ENCODE data around the gene LHPP.

LHPP gene

DNA sequence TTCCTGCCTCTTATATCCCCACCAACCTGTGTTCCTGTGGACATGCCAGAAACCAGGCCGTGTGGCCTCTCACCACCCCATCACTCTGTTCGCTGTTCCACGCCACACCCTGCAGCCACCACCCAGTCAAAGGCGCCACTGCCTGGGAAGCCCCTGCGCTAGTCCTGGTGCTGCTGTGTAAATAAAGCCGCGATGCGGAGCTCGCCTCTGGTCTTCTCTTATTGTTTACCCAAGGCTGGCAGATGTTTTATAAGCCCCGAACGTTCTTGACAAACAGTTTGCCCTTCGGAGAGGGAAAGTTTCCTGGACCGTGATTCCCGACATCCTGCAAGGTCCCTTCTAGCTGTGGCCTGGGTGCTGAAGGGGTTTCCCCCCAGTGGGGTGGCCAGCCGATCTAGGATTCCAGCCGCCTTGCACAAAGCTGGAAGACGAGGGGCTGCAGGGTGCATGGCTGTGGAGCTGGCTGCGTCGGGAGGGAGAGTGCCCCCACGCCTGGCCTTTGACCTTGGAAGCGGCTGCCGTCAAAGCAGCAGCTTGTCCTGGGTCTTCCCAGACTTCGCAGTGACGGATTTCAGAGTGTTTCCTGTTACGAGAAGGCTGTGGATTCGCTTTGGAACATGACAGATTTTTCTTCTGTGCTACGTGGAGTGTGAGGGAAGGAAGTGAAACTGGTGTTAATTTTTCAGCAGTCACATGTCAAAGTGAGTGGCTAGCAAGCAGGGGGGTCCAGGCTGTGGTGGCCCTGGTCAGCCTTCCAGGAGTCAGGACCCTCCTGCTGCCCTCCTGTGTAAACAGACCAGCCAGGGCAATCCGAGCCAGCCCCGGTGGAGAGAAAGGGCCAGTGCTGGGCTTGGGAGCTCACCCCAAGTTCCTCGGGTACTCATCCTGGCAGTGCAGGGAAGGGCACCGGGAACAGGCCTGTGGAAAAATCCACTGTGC lies 61.6 kb downstream of the LHPP start:
- peak in 1 of 2 experiments; percentile 6 for DNase-seq

DNA sequence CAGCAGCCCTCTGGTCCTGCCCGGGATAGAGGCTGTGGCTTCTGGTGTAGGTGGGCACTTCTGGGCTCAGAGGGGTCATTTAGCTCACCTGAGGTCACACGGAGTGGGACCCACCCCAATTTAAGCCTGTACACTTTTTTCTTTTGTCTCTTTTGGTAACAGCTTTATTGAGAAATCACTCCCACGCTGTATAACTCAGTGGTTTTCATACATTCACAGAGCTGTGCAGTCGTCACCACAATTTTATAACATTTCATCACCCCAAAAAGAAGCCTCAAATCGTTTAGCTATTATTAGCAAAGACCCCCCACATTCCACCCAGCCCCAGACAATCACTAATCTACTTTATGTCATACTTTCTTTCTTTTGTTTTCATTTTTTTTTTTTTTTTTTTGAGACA lies 62.3 kb downstream of the LHPP start:
- DNase-seq, result no peak

DNA sequence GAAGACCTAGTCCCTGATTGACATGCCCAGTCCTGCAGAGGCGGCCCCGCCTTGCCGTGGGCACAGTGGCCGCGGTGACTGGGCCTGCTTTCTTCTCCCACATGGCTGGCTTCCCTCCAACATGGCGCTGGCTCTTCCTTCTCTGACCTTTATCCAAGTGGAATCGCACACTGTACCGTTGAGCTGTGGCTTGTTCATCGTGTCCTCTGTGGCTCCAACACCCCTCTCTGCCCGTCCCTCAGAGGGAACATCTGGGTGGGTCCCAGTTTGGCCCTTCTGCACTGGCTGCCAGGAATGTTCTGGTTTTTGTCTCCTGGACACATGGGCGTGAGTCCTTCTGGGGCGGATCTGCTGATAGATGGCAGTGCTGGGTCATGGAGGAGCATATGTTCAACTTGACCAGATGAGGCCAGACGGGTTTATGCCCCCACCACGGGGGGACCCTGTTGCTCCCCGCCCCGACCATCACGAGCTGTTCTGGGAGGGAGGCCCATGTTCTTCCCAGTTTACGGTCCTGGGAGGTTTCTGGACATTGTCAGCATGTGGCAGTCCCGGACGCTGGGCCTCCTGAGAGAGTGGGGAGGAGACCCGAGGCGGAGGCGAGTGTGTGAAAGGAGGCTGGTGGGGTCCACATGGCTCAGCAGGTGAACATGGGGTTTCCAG lies 63.5 kb downstream of the LHPP start:
- no peak for DNase-seq

DNA sequence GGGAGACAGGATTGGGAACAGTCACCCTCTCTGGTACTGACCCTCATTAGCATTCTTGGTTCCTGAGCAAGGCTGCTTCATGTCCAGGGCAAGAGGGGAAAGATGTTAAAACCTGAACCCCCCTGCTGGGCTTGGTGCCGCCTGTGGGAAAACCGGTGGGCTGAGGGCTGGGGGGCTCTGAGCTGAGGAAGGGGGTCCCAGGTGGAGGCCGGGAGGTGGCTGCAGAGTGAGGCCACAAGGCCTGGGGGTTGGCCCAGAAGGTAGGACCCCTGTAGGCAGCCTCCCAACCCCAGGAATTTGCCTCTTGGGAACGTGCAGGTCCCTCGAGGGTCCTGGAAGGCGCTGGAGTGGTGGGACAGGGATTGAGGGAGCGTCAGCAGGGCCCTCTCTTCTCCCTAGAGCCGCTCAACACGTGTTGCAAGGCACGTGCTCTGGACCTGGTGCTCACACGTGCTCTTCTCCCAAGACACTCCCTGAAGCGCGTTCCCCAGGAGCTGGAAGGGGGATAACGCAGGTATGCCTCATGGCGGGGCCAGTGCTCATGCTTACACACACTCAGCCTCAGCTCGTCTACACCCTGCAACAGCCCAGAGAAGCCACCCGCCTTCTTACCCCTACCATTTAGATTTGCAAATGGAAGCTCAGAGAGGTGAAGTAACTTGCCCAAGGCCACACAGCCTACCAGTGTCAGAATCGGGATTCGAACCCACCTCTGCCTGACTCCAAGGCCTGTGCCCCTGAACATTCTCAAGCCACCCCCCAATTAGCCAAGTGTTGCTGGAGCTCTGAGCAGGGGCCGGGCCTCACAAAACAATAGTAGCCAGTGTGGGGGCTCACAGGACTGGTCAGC lies 64.4 kb downstream of the LHPP start:
- DNase-seq, result no peak

DNA sequence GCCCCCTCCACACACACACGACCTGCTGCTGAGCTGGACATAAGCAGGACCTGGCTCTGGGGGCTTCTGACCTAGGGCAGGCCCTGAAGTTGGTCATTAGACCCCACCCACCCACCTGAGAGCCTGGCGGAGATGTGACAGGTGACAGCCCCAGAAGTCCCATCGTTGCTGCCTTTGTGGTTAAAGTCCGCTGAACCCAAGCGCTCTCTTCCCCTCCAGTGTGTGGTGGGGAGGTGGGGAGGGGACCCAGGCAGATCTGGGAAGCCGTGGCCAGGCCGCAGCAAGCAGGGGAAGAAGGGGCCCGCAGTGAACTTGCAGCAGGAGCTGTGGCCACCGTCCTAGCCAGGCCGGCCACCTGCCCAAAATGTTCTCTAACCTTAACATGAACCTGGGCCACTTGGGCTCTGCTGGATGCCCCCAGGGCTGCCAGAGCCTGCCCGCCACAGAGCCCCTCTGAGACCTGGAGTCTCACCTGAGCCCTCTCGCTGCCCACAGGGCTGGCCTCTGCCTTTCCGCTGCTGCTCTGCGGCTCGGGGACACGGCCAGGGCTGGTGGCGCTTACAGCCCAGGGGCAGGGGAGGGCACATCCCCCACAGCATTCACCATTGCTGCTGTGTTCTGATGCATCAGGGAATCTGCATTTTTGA lies 65.1 kb downstream of the LHPP start:
- no peak for DNase-seq

DNA sequence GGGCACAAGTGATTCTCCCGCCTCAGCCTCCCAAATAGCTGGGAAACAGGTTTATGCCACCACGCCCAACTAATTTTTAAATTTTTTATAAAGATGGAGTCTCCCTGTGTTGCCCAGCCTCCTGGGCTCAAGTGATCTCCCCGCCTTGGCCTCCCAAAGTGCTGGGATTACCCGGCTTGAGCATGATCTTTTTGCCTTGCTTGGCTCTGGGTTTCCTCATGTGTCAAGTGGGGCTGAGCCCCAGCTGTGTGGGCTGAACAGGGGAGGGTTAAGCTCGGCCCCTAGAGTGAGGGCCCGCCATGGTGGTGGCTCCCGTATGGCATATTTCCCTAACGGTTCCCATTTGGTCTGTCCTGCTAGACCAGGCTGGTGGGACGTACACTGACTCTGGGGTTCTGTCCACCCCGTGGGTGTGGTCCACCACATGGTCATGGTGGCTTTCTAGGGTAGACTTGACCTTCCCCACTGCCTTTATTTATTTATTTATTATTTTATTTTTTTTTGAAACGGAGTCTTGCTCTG lies 66.3 kb downstream of the LHPP start:
- DNase-seq, result no peak

DNA sequence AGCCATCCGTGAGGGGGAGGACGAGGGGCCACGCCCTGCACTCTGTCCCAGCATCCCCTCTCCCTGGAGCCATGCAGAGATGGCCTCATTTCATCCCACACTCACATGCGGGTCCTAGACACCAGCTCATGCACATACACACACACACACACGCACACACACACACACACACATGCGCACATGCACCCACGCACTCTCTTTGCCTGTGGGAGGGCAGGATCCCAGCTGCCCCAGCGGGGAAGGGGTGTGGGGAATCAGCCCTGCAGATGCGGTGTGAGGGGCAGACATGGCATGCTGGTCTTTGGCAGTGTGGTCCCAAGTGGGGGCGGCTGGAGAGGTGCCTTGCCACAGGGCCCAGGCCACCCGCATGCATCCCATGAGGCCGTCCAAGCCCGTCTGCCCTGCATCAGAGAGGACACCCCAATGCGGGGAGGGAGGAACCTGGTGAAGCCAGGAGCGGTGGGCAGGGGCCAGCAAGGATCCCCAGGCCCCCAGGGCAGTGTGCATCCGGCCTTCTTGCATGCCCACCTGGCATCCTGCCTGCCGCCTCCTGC lies 68.1 kb downstream of the LHPP start:
- no peak for DNase-seq

DNA sequence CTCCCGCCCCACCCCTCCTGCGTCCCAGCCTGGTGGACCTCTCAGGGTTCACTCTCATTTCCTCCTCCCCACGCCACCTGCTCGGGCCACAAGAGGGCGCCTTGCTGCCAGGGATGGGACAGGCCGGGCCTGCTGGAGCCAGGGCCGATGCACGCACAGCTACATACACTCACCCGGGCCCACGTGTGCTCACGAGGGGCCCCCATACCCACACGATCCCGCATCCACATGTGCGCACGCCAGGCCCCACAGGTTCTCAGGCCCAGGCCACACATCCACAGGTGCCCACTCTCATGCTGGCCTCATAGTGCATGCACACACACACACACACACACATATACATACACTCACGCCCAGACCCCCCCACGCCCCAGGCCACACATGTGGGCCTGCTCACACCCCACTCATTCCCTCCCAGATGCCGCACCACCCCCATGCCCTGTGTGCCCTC lies 68.6 kb downstream of the LHPP start:
- DNase-seq, result peak; percentile 12 to 42

DNA sequence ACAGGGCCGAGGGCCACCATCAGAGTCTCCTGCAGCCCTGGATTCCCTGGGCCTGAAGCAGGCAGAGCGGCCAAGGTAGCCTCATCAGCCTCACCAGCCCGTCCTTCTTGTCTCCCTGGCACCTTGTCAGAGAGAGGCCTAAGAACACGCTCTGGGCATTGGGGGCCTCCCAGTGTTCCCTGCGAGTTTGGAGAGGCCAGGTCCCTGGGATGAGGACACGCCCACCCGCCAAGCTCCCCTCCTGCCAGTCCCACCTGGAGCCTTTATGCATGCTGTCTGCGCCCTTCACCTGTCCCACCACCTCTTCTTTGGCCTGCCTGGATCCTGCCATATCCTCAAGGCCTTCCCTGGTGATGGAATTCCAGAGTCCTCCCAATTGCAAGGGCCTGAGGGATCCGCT lies 69.2 kb downstream of the LHPP start:
- DNase-seq, result no peak

DNA sequence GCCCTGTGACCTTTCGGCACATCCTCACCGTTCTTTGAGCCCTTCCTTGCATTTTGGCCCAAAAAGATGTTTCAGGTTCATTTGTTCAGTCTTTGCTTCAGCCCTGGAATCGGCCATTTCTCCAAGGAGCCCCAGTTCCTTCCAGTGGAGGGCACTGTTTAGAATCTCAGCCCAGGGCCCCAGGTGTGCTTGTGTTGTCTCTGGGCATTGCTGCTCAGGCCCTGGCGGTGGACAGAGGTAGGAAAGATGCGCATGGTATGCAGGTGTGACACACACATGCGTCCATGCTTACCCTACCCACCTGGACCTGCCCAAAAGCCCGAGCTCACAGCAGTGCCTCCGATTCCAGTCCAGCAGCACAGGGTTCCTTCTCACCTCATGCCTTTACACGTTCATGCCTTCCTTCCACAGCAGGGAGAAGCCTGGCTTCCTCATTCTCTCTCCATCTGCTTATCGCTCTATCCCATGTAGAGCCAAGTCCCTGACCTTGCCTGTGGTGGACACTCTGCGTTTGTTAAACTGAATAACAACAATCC lies 70.6 kb downstream of the LHPP start:
- DNase-seq, result no peak

DNA sequence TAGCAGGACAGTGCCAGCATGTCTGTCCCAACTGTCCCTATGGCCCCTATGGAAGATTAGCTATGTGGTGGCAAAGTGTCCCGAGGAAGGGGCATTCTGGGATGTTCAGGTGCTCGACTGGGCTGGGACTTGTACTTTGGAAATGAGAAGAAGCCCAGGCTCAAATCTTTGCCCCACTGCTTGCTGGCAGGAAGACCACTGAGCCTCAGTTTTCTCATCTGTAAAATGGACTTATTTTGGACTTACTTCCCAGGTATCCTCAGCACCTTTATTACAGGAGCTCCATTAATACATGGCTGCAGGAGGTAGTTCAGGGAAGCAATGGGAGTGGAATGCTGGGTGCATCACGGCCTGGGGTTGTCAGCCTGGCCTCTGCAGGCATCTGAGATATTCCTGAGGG lies 71.2 kb downstream of the LHPP start:
- DNase-seq, result no peak

DNA sequence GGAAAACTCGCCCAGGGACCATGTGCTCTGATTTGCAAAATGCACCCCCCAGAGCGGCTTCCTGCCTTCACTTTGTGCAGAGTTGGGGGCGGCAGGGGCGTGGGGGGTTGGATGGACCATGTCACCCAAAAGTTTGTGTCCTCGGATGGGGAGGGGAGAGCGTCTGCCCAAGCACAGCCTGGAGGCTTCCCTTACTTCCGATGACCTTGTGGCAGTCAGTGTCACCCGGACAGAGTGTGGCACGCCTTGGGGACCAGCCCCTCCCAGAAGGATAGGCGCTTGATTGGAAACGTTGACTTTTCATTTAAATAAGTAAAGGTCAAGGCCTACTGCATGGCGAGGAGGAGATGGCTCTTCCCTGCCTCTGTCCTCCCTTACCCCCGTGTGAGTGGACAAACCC lies 71.6 kb downstream of the LHPP start:
- DNase-seq, result no peak

DNA sequence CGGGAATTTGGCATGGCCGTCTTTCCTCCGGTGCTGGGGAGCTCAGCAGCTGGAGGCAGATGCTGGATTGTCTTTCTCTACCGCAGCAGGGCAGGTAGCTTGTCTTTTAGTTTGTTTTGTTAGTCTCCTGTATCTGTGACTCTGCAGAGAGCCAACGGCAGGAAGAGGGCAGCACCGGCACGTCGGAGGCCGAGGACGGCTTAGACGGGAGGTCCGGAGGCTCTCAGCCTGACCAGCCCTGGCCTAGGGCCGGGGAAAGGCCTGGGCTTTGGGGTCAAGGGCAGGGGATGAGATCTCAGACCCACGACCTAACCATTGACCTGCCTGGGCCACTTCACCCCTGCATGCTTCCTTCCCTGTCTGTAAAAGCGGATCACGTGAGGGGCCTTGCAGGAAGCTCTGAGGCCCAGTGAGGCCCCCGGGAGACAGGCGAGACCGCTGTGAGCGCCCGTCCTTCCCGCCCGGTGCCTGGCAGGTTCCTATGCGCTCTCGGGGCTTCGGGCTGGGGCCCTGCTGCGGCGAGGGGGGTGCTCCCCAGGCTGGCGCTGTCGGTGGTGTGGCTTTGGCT lies 72.7 kb downstream of the LHPP start:
- DNase-seq, result no peak

DNA sequence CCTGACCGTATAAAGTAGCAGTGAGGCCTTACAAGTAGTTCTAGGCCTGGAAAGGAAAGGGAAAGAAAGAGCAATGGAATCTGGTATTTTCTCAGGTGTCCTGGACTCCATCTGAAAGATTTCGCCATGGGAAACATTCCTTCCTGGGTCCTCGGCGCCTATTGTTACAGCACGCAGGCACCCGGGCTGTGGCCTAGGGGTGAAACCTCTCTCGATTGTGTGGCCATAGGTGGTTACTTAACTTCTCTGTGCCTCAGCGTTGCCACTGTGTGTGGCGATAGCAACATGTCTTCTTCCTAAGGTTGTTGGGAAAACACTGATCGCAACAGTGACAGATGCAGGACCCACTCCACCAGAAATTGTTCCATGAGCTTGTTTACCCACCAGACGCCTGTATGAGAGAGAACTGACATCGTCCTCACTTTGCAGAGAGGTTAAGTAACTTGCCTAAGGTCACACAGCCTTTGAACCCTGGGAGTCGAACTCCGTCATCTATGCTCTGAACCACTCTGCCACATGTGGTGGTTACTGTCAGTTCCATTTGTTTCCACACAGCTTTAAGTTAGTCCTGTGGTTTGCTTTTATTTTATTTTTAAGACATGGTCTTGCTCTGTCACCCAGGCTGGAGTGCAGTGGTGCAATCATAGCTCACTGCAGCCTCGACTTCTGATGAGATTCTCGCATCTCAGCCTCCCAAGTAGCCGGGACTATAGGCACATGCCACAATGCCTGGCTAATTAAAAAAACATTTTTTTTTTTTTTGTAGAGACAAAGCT lies 73.4 kb downstream of the LHPP start:
- DNase-seq, result no peak

DNA sequence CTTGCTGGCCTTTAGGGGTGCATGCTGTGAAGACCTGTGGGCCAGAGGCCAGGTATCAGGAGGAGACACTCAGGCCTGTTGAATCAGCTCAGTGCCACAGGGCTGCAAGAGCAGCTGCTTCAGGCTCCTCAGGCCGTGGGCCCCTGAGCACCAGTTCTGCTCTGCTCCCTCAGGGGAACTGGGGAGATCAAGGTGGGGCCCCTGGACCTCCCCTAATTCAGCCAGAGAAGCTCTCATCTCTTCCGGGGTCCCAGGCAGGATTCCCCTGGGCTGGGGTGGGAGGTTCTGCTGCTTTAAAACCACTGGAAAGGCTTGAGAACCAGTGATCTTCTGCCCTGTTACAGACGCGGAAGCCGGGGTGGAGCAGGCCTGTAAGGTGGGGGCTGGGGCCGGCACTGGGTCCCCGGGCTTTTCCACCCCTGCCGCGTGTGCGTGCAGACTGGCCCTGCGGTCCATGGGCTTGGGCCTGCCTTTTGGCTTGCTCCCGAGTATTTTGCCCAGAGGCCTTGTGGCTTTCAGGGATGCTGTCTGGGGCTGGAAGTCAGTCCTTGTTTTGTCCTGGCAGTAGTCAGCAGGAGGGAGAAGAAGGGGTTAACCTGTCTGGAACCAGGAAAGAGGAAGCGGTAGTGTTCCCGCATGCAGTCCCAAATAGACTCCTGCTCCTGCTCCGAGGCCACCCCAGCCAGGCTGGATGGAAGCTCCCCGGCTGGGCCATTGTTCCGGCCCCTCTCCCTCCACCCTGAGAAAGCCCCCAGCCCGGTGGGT lies 74.3 kb downstream of the LHPP start:
- no peak for DNase-seq

DNA sequence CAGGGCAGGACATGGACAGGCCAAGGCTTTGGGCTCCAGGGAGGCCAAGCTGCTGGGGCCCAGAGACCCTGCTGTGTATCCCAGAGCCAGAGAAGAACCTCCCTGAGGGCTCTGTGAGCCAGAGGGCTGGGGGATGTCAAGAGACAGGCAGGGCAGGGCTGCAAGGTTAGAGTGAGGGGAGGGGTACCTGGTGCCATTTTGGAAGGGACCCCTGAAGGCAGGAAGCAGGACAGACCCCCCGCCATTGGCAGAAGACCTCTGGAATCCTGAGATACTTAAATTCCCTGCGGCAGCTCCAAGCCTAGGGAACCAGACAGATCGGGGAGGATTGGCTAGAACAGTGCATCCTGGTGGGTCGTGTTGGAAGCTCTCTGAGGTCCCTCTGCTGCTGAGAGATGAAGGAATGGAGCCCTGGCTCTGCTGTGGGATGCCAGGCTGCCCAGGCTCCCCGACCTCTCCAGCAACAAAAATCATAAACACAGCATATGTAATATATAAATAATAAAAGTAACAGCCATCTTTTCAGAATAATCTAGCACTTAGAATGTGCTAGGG lies 75.0 kb downstream of the LHPP start:
- DNase-seq, result no peak

DNA sequence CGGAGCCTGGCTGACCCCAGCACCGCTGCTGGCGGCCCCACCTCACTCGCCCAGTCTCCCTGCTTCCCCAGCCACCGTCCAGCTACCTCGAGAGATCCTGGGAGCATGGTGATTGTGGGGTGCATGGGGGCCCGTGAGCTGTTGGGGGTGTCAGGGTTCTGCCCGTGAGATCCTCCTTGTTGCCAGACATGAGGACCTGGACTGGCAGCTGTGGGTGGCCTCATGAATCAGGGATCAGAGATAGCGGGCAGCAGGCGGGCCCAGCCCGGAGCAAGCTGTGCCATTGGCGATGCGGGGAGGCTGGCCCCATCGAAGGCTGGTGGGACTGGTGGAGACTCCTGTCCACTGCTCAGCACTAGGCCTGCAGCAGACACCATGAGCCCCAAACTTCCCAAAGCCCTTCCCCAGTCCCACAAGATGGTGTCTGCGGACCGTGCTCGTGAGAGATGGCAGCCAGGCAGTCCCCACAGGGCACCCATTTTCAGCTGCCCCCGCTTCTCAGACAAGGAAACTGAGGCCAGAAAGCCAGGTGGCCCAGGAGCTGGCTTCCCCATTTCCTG lies 75.6 kb downstream of the LHPP start:
- no peak for DNase-seq

DNA sequence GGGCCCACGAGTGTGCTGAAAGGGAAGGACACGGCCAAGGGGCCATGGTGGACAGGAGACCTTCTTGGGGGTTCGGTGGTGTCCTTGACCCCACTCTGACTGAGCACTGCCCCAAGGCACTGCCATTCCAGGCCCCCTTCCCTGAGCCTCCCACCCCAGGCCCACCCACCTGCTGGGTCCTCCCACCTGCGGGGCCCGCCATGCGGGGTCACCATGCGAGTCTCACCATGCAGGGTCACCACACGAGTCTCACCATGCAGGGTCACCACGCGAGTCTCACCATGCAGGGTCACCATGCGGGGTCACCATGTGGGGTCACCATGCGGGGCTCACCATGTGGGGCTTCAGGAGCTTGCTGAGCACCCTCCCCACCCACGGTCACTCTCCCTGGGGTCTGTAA lies 76.3 kb downstream of the LHPP start:
- no peak for DNase-seq

DNA sequence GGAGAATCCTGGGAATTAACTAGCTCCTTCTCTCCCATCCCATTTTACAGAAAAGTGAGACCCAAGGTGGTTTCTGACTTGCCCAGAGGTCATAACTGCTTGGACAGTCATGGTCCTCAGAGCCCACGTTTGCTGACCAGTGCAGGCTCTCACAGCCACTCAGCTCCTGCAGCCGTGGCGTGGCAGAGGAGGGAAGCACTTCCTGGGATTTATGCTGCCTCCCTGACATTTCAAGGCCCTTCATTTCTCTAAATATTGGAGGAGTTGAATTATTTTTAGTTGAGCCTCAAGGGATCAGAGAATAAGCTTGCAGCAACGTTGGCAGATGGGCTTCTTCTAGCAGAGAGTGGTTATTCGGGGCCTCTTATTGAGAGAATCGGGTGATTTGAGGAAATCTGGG lies 77.1 kb downstream of the LHPP start:
- no peak for DNase-seq
